Putamen (tissue), 1 donor: ENCODE measurements around the gene SURF4.

Source experiments
- DNase-seq: peaks from one replicate; pipeline ENCODE4 v3.0.0-alpha.2; 2016; ENCODE audit warnings: low spot score

The SURF4 gene

DNA sequence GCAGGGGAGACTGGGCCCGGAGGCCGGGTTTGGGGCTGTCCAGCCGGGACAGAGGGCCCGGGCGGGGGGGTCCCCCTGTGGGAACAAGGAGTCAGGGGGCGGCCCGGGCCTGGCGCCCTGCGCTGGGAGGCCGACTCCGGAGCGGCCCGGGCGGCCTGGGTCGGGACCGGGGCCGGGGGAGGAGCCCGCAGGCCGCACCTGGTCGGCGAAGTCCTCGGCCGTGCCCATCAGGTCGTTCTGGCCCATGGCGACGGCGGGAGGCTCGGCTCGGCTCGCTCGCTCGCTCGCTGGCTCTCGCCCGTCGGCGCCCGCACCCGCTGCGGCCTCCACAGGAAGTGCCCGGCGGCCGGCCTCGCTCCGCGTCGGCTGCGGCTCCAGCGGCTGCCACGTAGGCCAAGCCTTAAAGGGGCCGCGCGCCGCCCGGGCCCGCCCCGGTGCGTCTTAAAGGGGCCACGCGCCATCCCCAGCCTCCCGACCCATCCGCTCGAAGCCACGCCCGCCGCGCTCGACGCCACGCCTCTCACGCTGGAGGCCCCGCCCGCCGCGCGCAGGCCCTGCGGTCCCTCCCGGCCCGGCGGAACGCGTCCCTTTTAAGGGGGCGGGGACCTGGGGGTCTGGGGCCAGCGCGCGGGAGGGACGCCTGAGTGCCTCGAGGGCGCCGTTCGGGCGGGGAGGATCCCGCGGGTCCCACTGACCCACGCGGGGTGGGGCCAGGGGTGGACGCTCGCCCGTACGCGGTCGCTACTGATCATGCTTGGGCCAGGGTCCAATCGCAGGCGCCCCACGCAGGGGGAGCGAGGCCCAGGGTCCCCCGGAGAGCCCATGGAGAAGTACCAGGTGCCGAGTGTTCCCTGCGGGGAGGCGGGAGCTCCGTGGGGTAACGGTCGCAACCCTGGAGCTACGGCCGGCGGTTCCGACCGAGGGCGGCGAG lies at the start of gene SURF4, which contains the start of gene STKLD1:
SURF4 (minus strand) TSS at position 337 of the 931 bp plus-strand sequence; CDS start at position 246, 91 bp downstream.
STKLD1 (plus strand) TSS at position 643 of the 931 bp plus-strand sequence; CDS start at position 751, 108 bp downstream.
- DNase-seq, result peak; percentile 94

DNA sequence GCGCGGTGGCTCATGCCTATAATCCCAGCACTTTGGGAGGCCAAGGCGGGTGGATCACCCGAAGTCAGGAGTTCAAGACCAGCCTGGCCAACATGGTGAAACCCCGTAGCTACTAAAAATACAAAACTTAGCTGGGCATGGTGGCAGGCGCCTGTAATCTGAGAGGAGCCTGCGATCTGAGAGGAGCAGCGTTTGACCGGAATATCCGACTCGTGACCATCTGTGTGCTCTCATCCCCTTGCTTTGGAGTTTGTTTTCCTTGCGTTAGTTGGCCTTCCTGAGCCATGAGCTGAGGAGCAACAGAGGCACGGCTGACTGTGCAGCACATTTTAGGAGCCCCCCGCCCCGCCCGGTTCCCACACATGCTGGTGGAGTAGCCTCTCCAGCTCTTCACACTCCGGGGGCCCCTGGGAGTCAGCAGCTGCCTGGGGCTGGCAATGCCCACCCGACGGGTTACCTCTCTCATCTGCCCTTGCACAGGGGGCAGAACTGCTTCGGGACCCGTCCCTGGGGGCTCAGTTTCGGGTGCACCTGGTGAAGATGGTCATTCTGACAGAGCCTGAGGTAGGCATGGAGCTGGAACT lies 49.3 kb upstream of the SURF4 start:
- no peak for DNase-seq

DNA sequence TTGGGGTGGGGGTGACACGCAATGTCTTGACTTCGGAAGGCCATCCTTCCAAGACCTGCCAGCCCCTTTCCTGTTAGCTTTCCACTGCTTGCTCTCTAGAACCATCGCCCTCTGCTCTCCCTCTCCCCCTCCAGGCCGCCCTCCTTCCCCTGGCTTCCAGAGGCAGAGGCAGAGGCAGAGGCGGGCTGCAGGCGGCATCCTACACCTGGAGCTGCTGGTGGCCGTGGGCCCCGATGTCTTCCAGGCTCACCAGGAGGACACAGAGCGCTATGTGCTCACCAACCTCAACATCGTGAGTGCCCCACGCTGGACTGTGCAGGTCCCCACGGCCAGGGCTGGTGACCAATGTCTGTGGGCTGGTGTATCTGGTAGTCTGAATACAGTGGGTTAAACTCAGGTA lies 48.3 kb upstream of the SURF4 start:
- no peak for DNase-seq

GRCh38 chr9:133423216-133423615 lies 47.4 kb upstream of the SURF4 start:
- DNase-seq, result no peak

GRCh38 chr9:133421615-133422542 lies 46.0 kb upstream of the SURF4 start, which contains the start of gene ADAMTS13:
ADAMTS13 (plus strand) TSS chr9:133422367; CDS start chr9:133422444, 77 bp downstream.
- DNase-seq, result no peak

DNA sequence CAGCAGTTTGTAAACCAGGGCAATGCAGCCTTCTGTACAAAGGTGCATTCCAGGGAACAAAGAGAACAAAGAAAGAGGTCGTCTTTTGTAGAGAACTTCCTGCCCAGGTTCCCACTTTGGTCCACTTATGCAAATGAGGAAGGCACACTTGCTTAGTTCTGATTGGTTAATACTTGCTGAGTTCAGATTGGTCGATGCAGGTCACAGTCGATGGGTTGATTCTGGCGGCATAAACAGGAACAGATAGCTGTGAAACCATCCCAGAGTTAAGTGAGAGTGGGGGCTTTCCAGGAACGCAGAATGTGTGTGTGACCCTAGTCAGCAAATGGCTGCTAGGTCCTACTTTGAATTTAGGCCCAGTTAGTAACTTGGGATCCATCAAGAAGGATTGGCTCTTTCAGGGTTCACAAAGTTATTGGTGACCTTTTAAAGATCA lies 44.5 kb upstream of the SURF4 start:
- DNase-seq, result no peak

- DNase-seq, result no peak
Measured at GRCh38 chr9:133419005-133419404, 43.1 kb upstream of the SURF4 start.

DNA sequence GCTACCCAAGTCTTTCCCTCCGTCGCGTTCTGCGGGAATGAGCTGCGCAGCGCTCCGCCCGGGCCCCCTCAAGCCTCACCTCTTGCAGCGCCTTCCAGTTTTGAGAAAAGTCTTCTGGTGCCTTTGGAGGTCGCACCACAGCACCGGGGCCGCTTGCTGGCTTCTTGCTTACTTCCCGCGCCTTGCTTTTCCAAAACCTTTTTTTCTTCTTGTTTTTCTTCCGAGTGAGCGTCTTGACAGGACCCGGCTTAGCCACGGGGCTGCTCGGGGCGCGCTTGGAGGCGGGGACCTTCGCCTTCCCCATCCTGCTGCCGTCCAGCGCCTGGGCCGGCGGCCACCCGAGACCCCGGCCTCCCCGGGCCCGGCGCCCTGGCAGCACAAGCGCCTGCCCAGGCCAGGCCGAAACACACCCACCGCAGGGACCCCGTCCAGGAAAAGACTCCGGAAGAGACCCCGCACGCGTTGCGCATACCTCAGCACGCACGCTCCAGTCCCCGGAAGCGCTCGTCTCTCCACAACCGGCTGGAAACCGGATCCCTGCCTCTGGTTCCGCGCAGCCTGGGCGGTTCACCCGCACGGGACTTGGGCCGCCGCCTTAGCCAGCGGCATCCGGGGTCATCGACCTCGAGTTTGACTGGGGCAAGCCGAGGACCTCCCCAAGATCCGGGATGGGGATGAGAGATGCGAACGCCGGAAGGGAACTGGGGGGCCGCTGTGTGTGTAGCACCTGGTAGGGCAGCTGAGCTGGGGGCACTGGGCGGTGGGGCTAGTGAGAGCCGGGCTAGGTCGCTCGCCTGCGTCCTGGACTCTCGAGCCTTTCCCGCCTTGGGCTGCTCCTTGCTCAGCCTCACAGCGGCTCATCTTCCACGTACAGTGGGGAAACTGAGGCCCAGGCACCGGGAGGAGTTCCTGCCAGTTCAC lies 41.9 kb upstream of the SURF4 start, which contains the start of gene REXO4:
REXO4 (minus strand) TSS at position 470 of the 921 bp plus-strand sequence; CDS start at position 304, 166 bp downstream.
- peak; percentile 75 for DNase-seq

- DNase-seq, result no peak
Measured at GRCh38 chr9:133415170-133415569, 39.3 kb upstream of the SURF4 start.

DNA sequence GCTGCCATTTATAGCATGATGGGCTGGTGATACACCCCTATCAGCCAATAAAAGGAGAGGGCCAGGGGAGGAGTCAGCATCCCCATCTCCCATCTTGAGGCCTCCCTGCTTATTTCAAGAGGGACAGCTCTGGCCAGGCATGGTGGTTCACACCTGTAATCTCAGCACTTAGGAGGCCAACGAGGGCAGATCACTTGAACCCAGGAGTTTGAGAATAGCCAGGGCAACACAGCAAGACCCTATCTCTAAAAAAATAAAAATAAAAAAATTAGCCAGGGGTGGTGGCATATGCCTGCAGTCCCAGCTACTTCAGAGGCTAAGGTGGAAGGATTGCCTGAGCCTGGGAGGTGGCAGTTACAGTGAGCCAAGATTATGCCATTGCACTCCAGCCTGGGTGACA lies 32.2 kb upstream of the SURF4 start:
- no peak for DNase-seq

DNA sequence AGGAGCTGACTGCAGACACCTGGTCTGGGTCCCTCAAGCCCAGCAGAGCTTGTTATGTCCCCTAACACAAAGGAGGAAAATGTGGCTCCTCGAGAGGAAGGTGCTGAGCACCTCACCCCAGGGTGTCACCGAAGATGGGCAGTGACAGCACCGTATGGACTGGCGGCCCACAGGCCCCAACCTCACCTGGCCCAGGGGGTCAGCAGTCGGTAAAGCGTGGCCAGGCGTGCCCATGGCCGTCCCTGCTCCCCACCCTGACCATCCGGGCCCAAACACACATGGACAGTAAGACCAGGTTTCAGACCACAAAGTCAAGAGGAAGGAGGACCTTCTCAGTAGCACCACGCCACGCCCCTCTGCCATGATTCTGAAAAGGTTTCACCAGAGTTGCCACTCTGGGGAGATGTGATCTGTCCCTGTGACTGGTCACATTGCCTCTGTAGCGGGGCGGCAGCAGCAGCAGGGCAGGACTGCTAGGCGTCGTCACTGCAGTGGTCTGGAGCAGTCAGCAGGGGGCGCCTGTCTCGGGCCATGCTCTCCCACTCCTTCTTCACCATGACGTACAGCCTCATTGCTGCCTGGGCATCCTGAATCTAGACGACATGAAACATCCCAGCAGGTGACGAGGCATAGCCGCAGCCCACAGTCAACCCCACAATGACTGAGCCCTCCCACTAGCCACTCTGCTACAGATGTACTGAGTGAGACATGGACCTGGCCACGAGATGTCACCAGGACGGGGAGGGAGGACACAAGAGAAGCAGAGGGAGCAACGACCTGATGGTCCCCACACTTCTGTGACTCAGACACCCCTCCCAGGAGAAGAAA lies 30.8 kb upstream of the SURF4 start:
- peak; percentile 48 for DNase-seq

- DNase-seq, result no peak
Measured at GRCh38 chr9:133405508-133406438, 29.9 kb upstream of the SURF4 start.

- no peak for DNase-seq
Measured at GRCh38 chr9:133404454-133405002, 28.7 kb upstream of the SURF4 start.

DNA sequence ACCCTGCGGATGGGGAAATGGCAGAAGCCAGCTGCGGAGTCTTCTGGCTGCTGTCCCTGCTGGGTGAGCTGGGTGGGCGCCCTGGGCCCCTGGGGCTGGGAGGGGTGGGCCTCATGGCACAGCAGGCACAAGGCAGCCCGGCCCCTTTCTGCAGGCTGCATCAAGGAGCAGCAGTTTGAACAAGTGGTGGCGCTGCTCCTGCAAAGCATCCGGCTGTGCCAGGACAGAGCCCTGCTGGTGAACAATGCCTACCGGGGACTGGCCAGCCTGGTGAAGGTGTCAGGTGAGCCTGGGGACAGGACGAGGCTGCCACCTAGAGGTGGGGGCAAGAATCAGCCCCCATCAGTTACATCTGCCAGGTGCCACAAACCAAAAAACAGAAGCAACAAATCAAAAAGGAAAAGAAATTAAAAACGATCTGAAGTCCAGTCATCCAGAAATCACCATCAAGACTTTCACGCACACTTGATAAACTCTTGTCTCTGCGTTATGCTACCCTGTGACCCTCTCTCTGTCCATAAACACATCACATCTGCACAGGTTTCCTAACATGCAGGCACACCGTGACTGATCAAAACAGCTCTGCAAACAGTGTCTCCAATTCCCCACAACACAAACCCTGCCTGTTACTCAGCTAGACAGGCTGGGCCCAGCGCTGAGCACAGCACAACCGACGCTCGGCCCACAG lies 28.1 kb upstream of the SURF4 start:
- no peak for DNase-seq

GRCh38 chr9:133402689-133403088 lies 26.8 kb upstream of the SURF4 start:
- DNase-seq, result no peak

DNA sequence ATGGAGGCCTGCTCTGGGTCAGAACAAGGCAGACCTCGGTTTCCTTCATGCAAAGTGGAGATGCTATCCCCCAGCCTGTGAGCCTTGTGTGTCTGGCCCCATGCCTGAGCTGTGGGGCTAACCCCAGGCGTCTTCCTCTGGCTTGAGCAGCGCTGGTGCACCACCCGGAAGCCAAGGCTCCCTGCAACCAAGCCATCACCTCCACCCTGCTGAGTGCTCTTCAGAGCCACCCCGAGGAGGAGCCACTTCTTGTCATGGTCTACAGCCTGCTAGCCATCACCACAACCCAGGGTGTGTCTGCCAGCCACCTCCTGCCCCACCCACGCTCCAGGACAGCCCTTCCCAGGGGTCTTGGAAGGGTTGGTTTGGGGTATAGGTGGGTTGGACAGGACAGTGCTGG lies 25.7 kb upstream of the SURF4 start:
- DNase-seq, result no peak

DNA sequence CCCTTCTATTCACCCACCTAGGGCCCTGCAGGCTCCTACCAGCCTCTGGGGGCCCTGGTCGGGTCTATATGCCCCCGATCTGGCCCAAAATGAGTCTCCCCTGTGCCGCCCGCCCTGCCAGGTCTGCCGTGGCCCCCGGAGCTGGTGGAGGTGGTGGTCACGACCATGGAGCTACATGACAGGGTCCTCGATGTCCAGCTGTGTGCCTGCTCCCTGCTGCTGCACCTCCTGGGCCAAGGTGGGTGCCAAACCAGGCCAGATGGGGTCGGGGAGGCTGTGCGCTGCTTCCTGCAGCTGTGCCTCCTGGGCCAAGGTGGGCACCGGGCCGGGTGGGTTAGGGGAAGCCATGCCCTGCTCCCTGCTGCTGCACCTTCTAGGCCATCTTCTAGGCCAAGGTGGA lies 24.4 kb upstream of the SURF4 start:
- no peak for DNase-seq

GRCh38 chr9:133397895-133398294 lies 22.0 kb upstream of the SURF4 start:
- no peak for DNase-seq
